ENCODE data around the gene SCN7A.
"Not testable (repeated sequence)": the region's sequence is repeated elsewhere in the genome, so short reads cannot be mapped to it uniquely, and the experiment has no call there.

SCN7A gene

DNA sequence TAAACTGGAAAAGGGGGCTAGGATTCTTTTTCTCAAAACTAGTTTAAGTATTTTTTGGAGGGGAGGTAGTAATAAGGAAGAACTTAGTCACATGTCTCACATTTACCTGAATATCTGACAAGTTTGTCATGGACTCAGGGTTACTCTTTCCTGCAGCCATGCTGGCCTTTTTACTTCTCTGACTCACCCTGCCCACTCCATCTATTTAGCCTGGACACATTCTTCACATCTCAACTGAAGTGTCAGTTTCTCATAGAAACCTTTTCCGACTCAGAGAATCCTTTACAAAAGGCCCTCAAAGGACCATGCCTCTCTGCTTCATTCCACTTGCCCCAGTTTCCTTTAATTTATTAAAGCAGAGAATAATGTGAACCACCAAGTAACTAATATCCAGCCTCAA is 42.6 kb downstream of the SCN7A start:
- DNase-seq: peak; percentile 30

DNA sequence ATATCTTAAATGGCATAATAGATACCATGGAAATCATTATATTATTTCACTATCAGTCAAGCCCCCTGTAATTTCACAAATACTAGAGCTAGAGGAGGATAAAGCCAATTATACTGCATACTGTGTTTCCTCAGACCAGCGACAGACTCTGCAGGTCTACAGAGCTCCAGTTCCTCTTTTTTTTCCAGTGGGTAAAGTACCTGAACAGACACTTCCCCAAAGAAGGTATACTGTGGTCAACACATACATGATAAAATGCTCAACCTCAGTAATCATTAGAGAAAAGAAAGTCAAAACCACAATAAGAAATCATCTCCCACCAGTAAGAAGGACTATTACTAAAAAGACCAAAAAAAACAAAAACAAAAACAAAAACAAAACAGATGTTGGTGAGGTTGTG is 44.6 kb downstream of the SCN7A start:
- DNase-seq: no peak

DNA sequence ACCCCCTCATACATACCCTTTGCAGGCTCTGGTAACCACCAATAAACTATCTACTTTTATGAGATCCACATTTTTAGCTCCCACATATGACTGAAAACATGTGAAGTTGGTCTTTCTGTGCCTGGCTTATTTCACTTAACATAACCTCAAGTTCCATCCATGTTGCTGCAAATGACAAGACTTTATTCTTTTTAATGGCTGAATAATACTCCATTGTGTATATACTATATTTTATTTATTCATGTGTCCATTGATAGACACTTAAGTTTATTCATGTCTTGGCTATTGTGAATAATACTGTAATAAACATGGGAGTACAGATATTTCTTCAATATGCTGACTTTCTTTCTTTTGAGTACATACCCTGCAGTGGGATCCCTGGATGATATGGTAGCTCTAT is 45.9 kb downstream of the SCN7A start:
- no peak for DNase-seq

DNA sequence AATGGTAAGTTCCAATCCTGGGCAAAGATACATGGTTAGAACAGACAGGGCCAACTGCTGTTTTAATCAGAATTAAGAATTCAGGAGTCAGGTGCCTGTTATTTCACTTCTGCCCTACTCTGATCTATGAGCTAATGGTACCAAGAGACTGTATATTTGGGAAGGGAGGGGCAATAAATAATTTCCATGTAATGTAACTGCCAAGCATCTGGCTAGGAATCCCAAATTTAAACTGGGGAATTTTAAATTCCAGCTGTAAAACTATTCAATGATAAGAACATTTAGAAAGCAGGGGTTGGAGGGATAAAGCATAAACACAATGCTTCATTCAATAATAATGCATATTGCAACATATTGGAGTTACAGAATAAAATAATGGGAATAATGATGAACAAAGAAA is 49.7 kb downstream of the SCN7A start:
- no peak for DNase-seq

DNA sequence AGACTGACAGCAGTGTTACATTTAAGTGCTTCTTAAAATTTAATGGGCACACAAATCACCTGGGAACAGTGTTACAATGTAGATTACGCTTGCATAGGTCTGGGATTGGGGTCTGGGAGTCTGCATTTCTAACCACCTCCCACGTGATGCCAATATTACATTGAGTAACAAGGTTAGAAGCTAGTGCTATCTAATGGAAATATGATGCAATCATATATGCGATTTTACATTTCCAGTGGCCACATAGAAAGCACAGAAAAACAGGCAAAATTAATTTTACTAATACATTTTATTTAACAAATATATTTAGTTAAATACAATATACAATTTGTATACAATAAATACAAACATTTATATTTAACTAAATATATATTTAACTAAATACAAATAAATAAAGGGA is 53.7 kb downstream of the SCN7A start:
- DNase-seq: no peak

DNA sequence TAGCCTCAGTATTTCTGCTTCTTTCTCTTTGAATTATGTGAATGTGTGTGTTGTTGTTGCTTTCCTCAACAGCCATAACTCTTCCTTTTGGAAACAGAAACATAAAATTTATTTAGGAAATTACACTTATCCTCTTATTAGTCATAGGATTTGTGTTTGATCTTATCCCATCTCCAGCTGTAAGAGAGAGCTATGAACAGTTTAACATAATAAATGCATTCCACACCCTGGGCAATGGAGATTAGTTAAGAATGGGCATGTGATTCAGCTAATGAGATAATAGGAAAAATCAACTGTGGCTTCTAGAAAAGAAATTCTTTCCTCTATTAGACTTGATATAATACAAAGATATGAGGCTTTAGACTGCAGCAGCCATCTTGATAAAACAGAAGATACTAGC is 55.0 kb downstream of the SCN7A start:
- DNase-seq: no peak

DNA sequence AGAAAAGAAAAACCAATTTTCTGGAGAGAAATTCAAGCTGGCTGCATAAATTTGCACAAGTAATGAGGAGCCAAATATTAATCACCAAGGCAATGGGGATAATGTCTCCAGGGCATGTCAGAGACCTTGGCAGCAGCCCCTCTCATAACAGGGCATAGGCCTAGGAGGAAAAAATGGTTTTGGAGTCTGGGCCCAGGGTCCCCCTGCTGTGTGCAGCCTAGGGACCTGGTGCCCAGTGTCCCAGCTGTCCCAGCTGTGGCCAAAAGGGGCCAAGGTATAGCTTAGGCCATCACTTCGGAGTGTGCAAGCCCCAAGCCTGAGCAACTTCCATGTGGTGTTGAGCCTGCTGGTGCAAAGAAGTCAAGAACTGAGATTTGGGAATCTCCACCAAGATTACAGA is 57.1 kb downstream of the SCN7A start:
- DNase-seq: no peak

DNA sequence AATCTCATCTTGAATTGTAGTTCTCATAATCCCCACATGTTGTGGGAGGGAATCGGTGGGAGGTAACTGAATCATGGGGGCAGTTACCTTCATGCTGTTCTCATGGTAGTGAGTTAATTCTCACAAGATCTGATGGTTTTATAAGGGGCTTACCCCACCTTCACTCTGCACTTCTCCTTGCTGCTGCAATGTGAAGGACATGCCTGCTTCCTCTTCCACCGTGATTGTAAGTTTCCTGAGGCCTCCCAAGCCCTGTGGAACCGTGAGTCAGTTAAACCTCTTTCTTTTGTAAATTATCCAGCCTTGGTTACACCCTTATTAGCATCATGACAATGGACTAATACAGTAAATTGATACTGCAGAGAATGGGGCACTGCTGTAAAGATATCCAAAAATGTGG is 57.9 kb downstream of the SCN7A start:
- no peak for DNase-seq

DNA sequence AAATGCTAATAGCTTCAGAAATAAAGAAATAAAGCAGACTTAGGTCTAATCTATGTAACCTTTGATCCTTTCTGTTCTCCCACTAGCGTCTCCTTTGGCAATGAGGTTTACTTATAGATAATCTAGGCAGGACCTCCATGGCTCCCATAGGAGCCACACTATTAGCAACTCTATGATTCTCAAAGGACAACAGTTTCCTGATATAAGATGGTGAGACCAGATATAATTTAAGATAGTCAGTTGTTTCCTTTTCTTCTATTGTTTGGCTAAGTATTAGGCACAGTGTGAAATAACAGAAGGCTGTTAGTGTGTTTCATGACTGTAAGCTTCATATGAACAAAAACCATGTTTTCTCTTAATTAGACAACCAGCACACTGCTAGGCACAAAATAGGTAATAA is 59.6 kb downstream of the SCN7A start:
- DNase-seq: no peak

DNA sequence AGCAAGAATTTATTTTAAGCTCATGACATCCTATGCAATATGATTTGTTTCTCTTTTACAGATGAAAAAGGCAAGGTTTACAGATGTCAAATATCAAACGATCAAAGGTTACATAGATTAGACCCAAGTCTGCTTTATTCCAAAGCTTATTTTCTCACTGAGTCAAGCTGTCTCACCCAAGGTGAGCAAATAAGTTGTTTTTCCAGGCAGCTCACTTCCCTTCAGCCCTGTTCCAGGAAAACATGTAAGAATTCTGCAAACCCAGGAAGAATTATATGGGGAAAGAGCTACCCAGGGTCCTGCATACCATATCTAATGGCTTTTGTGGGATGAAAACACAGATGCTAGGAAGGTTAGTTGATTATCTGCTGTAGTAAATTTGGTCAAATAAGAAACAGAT is 60.6 kb downstream of the SCN7A start:
- no peak for DNase-seq

DNA sequence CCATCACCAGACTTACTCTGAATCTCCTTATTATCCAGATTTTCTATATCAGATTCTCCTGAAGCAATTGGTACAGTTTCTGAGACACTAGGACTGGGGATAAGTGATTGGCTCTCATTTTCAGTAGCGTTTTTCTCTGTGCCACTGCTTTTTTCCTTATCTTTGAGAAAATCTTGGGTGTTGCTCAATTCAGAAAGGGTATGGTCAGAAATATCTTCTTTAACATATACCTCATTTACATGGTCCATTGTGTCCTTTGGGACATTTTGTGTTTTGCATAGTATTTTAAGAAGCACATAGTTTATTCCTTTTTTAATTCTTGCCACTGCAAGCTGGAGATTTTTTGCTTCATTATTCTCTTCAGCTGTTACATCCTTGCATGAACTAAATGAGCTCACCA is 61.7 kb downstream of the SCN7A start:
- DNase-seq: no peak

DNA sequence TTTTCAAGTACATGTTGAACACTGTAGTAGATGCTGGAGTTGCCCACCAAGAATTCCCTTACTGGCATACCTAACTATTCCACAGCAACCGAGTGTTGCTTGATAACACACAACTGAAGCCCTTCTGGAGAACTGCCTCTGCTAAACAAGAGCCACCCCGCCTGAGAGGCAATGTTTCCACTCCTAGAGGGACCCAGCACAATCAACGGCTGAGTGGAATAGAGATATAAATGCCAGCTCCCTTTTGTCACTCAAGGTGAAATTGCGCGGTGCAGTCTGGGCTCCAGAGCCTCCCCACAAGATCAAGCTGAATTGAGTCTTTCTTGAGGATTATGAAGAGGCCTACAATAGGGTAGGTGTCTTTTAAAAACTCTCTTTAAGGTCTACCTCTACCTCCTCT is 69.2 kb downstream of the SCN7A start:
- DNase-seq: no peak

DNA sequence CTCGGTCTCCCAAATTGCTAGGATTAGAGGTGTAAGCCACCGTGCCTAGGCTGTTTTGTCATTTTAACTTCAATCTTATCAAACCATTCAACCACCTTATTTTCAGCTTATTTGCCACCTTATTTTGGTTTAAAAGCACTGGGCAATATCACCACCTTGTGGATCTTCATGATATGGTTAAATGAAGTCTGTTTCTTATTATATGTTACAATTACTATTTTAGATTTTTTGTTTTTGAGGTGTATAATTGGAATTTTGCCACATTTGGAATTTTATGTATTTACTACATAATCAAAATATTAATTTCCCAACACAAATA is 74.5 kb downstream of the SCN7A start:
- peak; percentile 71 for DNase-seq

DNA sequence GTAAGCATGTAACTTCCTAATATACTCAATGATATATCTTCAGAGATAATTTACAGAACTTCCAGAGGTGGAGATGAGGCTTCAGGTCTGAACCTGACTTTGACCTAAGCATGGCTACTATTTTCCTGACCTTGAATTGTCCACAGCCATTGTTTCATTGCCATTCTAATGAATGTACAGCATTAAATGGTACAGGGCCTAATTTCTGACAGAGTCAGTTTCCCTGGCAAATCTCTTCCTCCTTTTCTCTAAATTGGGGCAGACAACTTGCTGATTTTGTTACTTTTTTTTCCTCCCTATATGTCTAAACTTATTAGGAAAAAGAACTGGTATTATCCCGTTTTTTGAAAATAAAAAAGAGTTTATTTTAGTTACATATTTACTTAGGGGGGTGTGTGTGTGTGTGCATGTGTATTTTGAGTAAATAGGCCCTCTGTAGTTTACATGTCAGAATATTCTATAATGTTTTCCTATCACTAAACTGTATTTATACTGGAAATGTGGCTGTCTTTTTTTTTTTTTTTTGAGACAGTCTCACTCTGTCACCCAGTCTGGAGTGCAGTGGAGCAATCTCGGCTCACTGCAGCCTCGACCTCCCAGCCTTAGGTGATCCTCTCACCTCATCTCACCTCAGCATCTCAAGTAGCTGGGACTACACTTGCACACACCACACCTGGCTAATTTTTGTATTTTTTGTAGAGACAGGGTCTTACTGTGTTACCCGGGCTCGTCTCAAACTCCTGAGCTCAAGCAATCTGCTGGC is 75.0 kb downstream of the SCN7A start:
- no peak for DNase-seq

DNA sequence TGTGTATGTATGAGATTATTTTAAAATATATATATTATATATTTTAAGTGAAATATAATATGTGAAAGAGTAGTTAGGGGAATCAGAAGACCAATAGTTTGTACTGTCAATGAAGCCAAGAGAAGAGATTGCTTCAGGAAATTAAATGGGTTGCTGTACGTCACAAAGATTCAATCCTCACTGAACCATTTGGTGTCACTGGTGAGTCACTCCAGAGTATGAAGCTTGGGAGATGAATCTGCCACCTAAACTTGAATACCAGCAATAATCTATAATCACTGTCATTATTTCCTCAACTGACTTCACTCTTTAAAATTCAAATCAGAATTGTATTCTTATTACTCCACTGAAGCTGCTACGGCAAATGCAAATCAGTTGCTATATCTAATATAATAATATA is 76.4 kb downstream of the SCN7A start:
- DNase-seq: peak; percentile 78

DNA sequence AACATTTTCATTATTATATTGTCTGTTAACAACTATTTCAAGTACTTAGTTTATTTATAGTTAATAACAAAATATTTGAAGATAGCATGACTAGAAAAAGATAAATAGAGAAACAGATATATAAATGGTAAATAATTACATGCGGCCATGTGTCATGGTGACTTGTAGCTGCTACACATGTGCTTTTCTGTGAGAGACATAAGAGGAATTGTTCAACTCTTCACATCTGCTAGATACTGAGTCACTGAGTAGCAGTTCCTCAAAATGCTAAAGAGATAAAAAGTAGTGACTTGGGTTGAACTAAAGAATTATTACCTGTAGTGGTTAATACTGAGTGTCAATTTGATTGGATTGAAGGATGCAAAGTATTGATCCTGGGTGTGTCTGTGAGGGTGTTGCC is 80.8 kb downstream of the SCN7A start:
- no peak for DNase-seq

DNA sequence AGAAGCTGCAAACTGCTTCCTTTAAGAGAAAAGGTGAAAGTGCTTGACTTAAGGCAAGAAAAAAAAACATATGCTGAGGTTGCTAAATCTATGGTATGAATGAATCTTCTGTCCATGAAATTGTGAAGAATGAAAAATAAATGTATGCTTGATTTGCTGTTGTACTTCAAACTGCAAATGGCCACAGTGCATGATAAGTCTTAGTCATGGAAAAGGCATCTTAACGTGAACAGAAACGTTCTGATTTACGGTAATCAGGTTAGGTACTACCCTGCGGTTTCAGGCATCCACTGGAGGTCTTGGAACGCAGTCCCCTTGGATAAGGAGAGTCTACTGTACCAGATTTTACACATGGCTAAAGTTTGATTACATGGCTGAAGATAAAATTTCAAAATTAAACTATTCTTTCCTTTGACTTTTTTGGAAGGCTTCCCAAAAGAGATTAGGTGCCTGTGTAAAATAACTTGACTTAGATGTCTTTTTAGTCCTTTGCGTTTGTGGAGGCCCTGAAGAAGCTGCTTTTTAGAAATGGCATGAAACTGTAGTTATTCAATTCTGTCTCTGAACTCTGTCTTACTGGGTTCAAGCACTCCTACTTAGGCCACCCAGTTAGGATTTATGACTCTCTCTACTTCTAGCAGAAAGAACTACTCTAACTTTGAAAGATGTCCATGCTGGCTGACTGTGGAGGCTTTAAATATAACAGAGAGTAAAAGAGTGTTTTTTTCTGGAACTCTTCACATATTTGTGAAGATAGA is 82.4 kb downstream of the SCN7A start:
- no peak for DNase-seq

DNA sequence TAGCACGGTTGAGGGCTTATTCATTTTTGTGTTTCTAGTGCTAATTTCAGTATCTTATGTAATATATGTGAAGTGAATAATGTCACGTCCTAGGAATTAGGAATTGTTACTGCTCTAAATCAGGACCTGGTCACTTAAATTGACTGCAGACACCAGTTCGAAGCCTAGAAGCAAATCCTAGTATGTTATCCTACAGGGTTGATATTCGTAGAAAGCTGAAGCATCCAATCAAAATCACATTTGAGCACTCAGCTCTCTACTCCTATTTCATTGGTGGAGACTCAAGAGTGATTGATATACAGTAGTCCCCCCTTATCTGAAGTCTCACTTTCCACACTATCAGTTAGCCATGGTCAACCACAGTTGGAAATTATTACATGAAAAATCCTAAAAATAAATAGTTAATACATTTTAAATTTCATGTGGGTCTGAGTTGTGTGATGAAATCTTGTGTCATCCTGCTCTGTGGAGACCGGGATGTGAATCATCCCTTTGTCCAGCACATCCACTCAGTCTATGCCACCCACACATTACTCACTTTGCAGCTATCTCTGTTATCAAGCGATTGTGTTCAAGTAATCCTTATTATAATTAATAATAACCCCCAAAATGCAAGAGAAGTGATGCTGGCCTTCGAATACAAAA is 83.1 kb downstream of the SCN7A start:
- DNase-seq: peak; percentile 24

DNA sequence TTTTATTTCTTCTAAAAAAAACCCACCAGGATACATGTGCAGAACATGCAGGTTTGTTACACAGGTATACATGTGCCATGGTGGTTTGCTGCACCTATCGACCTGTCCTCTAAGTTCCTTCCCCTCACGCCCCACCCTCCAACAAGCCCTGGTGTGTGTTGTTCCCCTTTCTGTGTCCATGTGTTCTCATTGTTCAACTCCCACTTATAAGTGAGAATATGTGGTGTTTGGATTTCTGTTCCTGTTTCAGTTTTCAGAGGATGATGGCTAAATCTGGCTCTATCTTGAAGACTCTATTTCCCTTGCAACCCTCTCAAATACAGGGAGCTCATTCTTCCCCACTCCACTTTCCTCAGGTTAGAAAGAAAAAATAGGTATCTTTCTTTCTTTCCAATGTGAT is 86.3 kb downstream of the SCN7A start:
- DNase-seq: not testable (repeated sequence)

DNA sequence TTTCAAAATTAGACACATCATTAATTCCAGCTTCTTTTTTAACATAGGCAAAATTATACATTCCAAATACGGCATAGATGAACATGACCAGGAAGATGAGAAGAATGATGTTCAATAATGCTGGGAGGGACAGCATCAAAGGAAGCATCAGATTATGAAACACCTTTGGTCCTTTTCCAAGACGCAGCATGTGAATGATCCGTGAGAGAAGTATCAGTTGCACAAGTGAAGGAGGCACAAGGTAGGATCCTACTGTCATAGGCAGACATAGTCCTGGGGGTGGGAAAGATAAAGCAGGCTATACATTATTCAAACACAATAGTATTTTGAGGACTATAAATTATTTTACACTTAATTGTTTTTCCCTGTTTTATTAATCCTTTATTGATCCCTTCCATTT is 87.7 kb downstream of the SCN7A start:
- no peak for DNase-seq

DNA sequence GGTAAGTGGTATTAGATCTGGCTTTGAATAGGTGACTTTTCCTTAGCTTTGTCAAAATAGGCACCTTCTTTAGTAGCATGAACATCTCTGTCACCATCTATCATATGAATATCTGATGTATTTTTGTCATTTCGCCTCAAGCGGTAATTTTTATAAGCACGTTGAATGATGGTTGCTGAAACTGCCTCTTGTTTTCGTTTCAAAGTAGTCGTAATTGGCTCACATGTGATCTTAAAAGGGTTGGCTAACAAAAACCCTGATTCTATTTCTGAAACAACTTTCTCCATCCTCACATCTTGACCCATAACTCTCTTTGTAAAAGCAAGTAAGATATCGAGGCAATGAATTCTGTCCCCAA is 88.5 kb downstream of the SCN7A start:
- DNase-seq: no peak

DNA sequence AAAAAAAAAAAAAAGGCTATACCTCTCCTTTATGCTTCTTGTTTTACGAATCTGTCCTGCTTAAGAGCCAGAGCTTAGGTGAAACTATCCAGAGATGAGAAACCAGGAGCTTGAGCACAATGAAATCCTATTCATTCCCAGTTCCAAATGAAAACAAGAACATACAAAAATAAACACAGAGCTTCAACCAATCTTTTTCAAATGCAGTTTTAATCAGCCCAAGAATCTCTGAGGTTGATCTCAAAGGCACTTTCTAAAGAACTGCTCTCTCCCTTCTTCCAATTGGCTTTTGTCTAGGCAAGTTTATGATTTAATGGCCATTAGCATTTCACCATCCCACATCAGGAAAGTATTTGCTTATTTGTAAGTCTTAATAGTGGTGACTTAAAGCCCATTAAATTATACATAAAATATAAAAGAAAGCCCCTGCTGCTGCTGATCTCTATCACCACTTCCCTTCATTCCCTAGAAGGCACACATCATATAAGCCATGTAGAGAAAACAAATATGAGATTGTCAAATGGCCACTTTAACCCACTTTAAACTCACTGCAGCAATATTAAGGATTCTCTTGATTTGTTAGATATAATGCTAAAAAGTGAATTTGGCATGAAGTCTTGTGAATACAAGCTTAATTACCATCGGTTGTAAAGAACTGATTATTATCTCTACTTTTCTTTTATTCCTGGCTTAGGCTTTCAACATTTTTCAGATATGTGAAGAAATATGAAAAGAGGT is 89.0 kb downstream of the SCN7A start:
- no peak for DNase-seq

DNA sequence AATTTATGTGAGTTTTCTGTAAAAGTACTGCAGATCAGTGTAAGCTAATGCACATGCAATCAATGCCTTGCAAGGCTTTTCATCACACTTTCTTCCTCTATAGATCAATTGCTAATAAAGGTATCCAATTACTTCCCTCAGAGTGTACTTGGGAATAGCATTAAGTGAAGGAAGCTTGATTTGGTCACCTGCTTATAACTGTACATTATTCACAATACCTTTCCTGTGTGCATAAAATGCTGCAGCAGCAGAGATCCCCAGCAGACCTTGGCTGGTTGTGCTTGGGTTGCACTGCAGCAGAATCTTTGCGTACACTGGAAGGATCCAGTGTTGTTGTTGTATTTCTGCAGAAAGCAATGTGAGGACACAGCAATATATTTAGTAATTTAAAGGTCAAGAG is 99.8 kb downstream of the SCN7A start:
- DNase-seq: no peak

DNA sequence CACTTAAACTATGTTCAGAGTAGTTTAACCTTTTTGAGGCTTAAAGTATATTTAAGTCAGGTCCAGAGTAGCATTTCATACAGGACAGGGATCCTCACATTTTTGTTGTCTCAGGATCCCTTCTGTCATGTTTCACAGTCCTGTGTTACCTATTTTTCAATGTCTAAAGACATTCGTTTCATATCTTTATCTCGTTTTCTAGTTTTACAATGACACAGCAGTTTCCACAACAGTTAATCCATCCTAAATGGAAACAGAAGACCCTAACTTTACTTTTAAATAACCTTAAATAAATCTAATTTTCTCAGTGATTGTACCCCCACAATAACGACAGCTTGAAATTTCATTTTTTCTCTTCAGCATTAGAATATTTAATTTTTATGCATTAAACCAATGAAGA is 101.0 kb downstream of the SCN7A start:
- no peak for DNase-seq

All from DMS53 (cell line).